Measurements from ENCODE around the gene IFT172. TPM values are rescaled to one million over a fixed set of nuclear protein-coding genes. Genes with fewer than 3 reads are reported as not detected.

IFT172 gene, protein sequence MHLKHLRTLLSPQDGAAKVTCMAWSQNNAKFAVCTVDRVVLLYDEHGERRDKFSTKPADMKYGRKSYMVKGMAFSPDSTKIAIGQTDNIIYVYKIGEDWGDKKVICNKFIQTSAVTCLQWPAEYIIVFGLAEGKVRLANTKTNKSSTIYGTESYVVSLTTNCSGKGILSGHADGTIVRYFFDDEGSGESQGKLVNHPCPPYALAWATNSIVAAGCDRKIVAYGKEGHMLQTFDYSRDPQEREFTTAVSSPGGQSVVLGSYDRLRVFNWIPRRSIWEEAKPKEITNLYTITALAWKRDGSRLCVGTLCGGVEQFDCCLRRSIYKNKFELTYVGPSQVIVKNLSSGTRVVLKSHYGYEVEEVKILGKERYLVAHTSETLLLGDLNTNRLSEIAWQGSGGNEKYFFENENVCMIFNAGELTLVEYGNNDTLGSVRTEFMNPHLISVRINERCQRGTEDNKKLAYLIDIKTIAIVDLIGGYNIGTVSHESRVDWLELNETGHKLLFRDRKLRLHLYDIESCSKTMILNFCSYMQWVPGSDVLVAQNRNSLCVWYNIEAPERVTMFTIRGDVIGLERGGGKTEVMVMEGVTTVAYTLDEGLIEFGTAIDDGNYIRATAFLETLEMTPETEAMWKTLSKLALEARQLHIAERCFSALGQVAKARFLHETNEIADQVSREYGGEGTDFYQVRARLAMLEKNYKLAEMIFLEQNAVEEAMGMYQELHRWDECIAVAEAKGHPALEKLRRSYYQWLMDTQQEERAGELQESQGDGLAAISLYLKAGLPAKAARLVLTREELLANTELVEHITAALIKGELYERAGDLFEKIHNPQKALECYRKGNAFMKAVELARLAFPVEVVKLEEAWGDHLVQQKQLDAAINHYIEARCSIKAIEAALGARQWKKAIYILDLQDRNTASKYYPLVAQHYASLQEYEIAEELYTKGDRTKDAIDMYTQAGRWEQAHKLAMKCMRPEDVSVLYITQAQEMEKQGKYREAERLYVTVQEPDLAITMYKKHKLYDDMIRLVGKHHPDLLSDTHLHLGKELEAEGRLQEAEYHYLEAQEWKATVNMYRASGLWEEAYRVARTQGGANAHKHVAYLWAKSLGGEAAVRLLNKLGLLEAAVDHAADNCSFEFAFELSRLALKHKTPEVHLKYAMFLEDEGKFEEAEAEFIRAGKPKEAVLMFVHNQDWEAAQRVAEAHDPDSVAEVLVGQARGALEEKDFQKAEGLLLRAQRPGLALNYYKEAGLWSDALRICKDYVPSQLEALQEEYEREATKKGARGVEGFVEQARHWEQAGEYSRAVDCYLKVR (N-terminal part only)
- total RNA-seq = 26.2 and 28.0 TPM in 2 replicates

DNA sequence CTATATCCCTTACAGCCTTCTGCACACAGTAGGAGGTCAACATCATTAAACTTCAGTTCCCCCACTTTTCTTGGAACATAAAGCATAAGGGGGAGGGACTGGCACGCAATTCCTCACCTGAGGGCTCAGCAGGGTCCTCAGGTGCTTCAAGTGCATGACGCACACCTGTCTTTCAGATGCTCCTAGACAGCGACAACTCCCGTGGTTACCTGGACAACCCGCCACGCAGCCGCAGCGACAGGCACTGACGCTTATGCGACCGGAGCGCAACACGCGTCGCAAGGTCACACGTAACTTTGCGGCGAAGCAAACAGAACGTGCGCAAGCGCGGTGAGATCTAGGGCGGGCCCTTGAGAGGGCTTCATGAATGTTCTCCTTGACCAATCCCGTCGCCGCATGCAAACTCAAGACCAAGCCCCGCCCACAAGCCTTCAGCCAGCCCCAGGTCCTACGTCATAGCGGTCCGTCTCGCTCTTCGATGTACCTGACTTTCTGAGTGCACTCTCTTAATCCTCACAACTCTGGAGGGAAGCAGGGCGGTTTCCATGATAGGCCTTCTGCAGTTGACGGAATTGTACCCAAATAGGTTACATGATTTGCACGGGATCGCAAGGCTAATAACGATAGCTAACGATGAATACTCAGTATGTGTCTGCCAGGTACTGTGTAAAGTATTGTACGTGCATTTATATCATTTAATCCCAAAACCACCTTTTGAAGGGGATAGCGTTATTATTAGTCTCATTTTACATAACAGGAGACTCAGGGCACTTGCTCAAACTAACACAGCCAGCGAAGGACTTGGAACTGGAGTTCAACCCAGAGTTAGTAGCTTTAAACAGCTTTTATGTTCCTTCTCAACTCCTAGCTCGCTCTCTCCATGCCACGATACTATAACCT is at the start of gene IFT172:
Gene IFT172, minus strand, starts transcription at position 246 of the 900 bp plus-strand sequence. Its CDS starts 90 bp downstream, at position 156.

GRCh38 chr2:27496357-27497287 is 7.1 kb upstream of the IFT172 start, which contains the start of gene GCKR:
GCKR (plus strand) TSS chr2:27496839; CDS start chr2:27496905, 66 bp downstream.

GRCh38 chr2:27494944-27495554 is 5.5 kb upstream of the IFT172 start, which contains the start of gene FNDC4:
FNDC4 (minus strand) TSS chr2:27495200; CDS start chr2:27494679, 521 bp downstream.

DNA sequence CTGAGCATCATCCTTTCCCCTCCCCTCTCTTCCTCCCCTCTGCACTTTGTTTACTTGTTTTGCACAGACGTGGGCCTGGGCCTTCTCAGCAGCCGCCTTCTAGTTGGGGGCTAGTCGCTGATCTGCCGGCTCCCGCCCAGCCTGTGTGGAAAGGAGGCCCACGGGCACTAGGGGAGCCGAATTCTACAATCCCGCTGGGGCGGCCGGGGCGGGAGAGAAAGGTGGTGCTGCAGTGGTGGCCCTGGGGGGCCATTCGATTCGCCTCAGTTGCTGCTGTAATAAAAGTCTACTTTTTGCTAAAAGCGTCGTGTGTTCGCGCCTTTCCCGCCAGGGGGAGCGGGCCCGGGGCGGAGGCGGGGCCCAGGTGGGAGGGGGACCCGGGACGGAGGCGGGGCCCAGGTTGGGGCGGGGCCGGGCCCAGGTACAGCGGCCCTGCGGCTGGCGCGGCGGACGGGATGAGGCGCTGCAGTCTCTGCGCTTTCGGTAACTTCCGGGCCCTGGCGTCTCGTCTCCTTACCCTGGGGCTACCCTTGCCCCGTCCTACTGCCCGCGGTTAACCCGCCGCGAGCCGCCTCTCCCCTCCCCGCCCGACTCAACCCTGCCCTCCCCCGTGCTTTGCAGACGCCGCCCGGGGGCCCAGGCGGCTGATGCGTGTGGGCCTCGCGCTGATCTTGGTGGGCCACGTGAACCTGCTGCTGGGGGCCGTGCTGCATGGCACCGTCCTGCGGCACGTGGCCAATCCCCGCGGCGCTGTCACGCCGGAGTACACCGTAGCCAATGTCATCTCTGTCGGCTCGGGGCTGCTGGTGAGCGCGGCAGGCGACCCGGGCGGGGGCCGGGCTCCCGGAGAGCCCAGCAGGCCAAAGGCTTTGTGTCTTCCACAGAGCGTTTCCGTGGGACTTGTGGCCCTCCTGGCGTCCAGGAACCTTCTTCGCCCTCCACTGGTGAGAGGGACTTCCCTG is 47.3 kb downstream of the IFT172 start, which contains the start of gene KRTCAP3:
Gene KRTCAP3, plus strand, starts transcription at position 424 of the 962 bp plus-strand sequence. Its CDS starts 32 bp downstream, at position 456.

GRCh38 chr2:27428213-27428977 is 61.1 kb downstream of the IFT172 start, which contains the start of gene NRBP1:
NRBP1 (plus strand) TSS chr2:27428631; CDS start chr2:27433274, 4,643 bp downstream.

GRCh38 chr2:27409321-27410073 is 80.0 kb downstream of the IFT172 start, which contains the start of gene PPM1G:
PPM1G (minus strand) TSS chr2:27409591; CDS start chr2:27409422, 169 bp downstream.

Other genes with a start within 250 kb of the IFT172 start
- gene SLC30A3, start 226.7 kb downstream of the IFT172 start, total RNA-seq = not detected in 2 replicates
- not detected in 2 replicates for gene DNAJC5G, start 214.3 kb downstream of the IFT172 start, total RNA-seq
- not detected in 2 replicates for gene TRIM54, start 207.3 kb downstream of the IFT172 start, total RNA-seq
- 0.09 and 0.19 TPM in 2 replicates for gene UCN, start 181.3 kb downstream of the IFT172 start, total RNA-seq
- 28.9 and 40.7 TPM in 2 replicates for gene MPV17, start 166.6 kb downstream of the IFT172 start, total RNA-seq
- gene GTF3C2, start 133.0 kb downstream of the IFT172 start, total RNA-seq = 23.6 and 23.8 TPM in 2 replicates
- 38.6 and 38.8 TPM in 2 replicates for gene EIF2B4, start 119.4 kb downstream of the IFT172 start, total RNA-seq
- gene SNX17, start 119.1 kb downstream of the IFT172 start, total RNA-seq = 106 and 114 TPM in 2 replicates
- 6.2 and 7.6 TPM in 2 replicates for gene ZNF513, start 109.0 kb downstream of the IFT172 start, total RNA-seq
- 139 and 157 TPM in 2 replicates for gene PPM1G, start 80.2 kb downstream of the IFT172 start, total RNA-seq
- 107 and 112 TPM in 2 replicates for gene NRBP1, start 61.1 kb downstream of the IFT172 start, total RNA-seq
- not detected in 2 replicates for gene KRTCAP3, start 47.4 kb downstream of the IFT172 start, total RNA-seq
- gene FNDC4, start 5.5 kb upstream of the IFT172 start, total RNA-seq = 30.1 and 31.8 TPM in 2 replicates
- 6.7 and 9.3 TPM in 2 replicates for gene GCKR, start 7.1 kb upstream of the IFT172 start, total RNA-seq
- gene ZNF512, start 93.3 kb upstream of the IFT172 start, total RNA-seq = 16.0 and 17.3 TPM in 2 replicates
- 1.3 and 1.5 TPM in 2 replicates for gene CCDC121, start 139.3 kb upstream of the IFT172 start, total RNA-seq
- 39.6 and 45.3 TPM in 2 replicates for gene GPN1, start 139.3 kb upstream of the IFT172 start, total RNA-seq
- 12.6 and 16.0 TPM in 2 replicates for gene SUPT7L, start 173.9 kb upstream of the IFT172 start, total RNA-seq
- gene SLC4A1AP, start 174.1 kb upstream of the IFT172 start, total RNA-seq = 25.8 and 26.7 TPM in 2 replicates